HG03025 (cell line): ENCODE measurements around the gene CLSTN2.

Source experiments
- ATAC-seq: cut with Tn5 transposase; IDR thresholded peaks from one replicate; pipeline ENCODE4 v1.9.1; 2021; ENCODE audit warnings: mild to moderate bottlenecking, moderate library complexity; ENCODE audit not compliant: unreplicated experiment, low FRiP score

Gene CLSTN2

DNA sequence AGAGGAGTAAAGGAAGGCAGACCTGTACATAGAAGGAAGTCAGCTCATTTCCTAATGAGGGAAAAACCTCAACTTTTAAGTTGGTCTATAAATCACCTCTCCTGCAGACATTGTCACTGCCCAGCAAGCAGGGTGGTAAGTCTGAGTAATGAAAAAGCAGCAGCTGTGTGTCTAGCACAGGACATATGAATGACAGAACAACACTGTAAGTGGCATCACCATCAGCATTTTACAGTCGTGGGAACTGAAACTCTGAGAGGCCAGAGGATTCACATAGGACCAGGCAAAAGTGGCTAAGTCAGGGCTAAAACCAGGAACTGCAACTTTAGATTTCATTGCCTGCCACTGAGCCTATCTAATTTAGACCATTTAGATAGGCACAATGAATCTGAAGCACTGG, 235.6 kb downstream of the CLSTN2 start:
- ATAC-seq, result peak; percentile 95

GRCh38 chr3:140176526-140176925, 241.5 kb downstream of the CLSTN2 start:
- ATAC-seq, result no peak

GRCh38 chr3:140177943-140178342, 243.0 kb downstream of the CLSTN2 start:
- no peak for ATAC-seq

DNA sequence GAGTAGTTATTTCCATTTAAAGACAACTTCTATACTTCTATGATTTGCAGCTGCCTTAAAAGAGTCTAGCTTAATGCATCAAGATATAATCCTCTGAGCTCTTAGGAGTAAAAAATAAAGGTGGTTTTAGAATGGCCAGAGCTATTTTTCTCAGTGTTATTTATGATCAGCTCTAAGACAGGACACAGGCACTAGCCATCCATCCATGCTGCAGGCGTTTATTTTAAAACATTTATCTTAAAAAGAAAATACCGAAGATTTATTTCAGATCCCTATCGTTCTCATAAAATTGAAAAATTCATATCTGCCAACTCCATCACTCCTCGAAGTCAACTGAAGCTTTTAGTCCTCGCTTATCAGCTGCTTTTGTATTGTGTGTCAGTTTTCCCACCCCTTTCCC, 243.5 kb downstream of the CLSTN2 start:
- no peak for ATAC-seq

- ATAC-seq, result no peak
Measured at GRCh38 chr3:140180603-140181002, 245.6 kb downstream of the CLSTN2 start.

DNA sequence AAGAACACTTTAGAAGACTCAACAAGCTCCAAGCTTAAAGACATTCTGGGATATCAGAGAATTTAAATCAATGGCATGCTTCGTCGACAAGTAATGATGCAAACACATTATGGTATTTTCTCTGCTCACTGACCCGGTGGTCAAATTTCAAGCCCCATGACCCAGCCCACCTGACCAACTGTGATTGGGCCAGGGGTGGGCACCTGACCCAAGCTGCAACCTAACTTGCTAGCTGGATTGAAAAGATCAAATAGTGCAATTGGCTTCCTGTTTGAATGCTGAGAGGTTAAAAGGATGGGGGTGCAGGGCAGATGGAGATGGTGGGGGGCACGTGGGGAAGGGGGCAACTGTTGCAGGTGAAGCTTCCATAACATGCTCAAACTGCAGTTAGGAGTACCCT, 250.4 kb downstream of the CLSTN2 start:
- ATAC-seq, result no peak

DNA sequence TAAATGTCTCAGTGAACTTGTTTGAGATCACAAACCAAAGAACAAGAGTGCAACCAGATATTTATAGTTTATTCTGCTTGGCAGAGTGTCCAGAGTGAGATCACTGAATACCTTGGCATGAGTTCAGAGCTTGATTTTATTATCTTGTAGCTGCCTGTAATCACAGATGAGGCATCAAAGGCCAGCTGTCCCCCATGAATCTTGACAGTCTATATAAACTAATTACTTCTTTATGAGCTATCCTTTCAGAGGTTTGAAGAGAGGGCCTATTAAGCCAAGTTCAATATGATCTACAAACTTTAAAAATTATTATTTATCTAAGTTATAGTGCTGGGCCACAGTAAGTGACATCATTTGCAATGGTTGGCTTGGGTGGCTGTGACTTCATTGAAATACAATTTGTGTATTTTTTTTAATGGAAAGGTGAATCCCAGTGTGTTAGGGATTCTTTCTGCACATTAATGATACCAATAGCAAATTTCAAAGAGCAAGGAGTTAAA, 251.5 kb downstream of the CLSTN2 start:
- ATAC-seq, result no peak

GRCh38 chr3:140187028-140187427, 252.0 kb downstream of the CLSTN2 start:
- no peak for ATAC-seq

GRCh38 chr3:140187656-140188221, 252.8 kb downstream of the CLSTN2 start:
- ATAC-seq, result no peak

DNA sequence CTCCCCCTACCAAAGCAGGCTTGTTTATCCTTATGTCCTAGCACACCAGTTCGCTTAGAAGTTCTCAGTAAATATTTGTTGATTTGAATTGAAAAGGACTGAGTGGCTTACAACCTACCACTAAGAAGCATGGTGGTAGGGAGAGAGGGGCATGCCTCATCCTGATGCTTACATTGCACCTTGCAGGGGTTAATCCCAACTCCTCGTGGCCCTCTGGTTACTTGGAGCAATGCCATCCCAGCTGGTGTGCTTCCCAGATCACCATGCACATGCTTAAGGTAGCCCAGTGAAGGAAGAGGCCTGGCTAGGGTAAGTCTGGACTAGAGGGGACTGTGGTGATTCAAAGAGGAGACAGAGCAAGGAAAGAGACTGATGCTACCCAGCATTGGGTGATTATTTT, 253.3 kb downstream of the CLSTN2 start:
- ATAC-seq, result no peak

DNA sequence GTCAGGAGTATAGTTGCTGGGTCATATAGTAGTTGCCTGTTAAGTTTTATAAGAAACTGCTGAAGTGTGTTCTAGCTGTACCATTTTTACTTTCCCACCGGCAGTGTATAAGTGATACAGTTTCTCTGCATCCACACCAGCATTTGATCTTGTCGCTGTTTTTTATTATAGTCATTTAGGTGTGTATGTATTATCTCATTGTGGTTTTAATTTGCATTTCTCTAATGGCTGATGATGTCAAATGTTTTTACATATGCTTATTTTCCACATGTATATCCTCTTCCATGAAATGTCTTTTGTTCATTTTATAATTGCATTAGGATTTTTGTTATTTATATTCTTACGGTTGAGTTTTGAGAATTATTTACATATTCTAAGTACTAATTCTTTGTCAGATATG, 254.3 kb downstream of the CLSTN2 start:
- no peak for ATAC-seq

- ATAC-seq, result no peak
Measured at GRCh38 chr3:140189976-140190375, 255.0 kb downstream of the CLSTN2 start.

GRCh38 chr3:140196970-140197369, 262.0 kb downstream of the CLSTN2 start:
- ATAC-seq, result no peak

GRCh38 chr3:140198242-140198641, 263.3 kb downstream of the CLSTN2 start:
- no peak for ATAC-seq

DNA sequence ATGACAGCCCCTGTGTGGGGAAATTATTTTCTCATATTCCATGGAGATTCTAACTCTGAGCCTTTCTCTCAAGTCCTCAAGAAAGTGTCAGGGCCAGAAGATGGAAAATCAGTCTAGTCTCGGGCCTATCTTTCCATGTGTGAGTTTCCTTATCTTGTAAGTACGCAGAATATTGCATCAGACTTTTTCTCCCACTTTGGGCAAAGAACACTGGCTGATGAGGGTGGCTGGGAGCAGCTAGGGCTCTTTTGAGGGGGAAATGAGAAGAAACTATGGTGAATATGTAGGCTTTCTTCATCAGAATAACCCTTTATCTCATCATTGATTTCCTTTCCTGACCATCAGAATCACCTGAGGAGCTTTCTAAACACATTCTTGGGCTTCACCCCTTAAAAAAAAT, 264.0 kb downstream of the CLSTN2 start:
- no peak for ATAC-seq

GRCh38 chr3:140199743-140200142, 264.8 kb downstream of the CLSTN2 start:
- no peak for ATAC-seq

DNA sequence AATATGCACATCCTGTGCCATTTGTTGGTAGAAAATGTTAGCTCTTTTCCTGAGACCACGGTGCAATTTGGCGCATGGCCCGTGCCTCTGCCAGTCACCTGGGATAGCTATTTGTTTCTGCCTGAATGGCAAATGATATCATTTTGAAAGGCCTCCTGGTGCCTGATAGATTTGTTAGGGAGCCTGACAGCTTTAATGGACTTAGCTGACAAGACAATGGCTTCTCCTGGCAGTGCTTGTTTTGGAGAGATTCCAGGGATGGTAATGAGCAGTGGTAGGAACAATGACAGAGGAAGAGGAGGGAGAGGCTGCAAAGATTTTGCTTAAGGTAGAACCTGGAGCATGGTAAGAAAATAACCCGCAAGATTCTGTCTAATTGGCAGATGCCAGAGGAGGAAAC, 268.5 kb downstream of the CLSTN2 start:
- no peak for ATAC-seq

- ATAC-seq, result no peak
Measured at GRCh38 chr3:140204271-140204984, 269.4 kb downstream of the CLSTN2 start.

GRCh38 chr3:140205598-140205997, 270.6 kb downstream of the CLSTN2 start:
- ATAC-seq, result no peak

DNA sequence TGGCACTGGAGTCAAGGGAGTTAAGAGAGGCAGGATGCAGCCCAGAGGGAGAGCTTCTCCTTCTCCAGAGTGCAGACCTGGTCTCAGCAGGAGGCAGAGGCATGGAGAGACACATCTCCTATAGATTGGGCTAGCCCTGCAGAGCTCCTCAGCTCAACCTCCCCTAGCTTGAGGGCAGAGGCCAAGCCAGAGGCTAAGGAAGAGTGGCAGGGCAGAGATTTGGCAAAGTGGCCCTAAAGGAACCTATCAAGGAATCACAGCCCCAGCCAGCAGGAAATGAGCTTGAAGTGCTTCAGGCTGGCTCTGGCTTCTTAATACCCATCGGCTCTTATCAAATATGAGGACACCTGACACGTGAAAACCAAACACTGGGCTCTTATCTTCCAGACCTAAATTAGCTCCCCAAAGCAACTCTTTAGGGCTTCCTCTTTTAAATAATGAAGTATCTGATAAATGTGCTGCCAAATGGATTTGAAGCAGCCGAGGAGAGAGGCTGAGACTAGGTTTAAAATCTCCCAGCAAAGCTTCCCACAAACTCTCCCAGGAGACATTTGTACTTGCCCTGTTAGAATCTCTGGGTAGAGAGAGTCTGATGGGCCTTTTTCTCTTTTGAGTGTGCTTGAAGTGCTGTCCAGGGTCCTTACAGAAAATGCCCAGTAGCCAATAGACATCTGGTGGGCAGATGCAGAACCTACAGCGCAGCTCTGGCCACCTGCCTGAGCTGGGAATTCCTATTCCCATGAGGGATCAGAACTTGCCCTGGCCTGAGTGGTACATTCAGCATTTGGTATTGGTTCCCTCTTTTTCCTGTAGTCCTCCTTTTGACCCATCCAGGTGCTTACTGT, 271.4 kb downstream of the CLSTN2 start:
- ATAC-seq, result no peak

GRCh38 chr3:140207541-140207940, 272.6 kb downstream of the CLSTN2 start:
- ATAC-seq, result no peak
